Fibroblast of lung (primary cell): Measurements from ENCODE around the gene KNTC1.

ENCODE experiments used
- CTCF ChIP-seq, 2 donors: IDR thresholded peaks in 1 of 2; conservative IDR thresholded peaks in 1 of 2; 1 replicate in 1 of 2; 2 replicates in 1 of 2; pipeline ENCODE4 v1.5.1; 2011 to 2012; ENCODE audit warnings: low read length in 2 of 2, control low read depth in 1 of 2, inconsistent platforms in 1 of 2, low read depth in 1 of 2, mild to moderate bottlenecking in 1 of 2
- EZH2 ChIP-seq: IDR thresholded peaks from 2 replicates; pipeline ENCODE4 v1.5.1; 2012; ENCODE audit warnings: low read length, control low read depth, mild to moderate bottlenecking; ENCODE audit errors: missing control alignments

DNA sequence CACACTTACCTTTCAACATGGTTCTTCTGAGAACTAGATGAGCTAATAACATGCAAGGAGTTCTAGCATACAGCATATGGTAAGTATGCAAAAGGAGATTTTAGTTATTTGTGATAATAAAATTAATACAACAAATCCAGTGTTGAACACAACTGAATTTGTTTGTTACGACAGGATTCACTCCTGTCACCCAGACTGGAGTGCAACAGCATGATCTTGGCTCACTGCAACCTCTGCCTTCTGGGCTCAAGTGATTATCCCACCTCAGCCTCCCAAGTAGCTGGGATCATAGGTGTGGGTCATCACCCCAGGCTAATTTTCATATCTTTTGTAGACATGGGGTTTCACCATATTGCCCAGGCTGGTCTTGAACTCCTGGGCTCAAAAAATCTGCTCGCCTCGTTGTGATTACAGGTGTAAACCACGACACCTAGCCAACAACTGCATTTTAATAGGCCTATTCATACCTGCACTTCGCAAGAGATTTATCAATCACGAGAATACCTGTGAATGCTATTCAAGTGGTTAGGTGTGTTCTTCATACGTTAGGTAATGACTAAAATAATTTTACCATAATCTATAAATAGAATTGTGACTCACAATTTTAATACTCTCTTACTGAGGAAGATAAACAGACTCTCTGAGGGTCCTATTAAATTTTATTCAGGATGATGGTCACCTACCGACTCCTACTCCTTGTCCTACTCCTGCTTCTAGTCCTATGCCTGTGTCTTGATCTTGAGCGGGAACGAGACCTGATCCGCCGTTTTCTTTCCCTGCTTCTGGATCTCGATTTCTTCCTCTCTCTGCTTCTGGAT lies 10.3 kb upstream of the KNTC1 start:
- TF ChIP-seq CTCF (conservative IDR thresholded peaks at IDR 0.05 in 1 of 2, IDR thresholded peaks at IDR 0.05 in 1 of 2; ENCODE audit: low read depth in 1 of 2, low read length in 2 of 2) = no peak
- TF ChIP-seq EZH2 = no peak
